Measurements from ENCODE around the gene SETD1B.
"Not testable (repeated sequence)": the region's sequence is repeated elsewhere in the genome, so short reads cannot be mapped to it uniquely, and the experiment has no call there.

The SETD1B gene

GRCh38 chr12:121781484-121781997 is 22.3 kb upstream of the SETD1B start:
- DNase-seq = no peak

GRCh38 chr12:121781998-121782979 is 21.5 kb upstream of the SETD1B start:
- peak; percentile 44 to 50 for DNase-seq

GRCh38 chr12:121783766-121784165 is 20.0 kb upstream of the SETD1B start:
- no peak for DNase-seq

GRCh38 chr12:121784460-121784859 is 19.3 kb upstream of the SETD1B start:
- no peak for DNase-seq

GRCh38 chr12:121786440-121786825 is 17.4 kb upstream of the SETD1B start:
- peak in 1 of 2 donors; percentile 47 for DNase-seq

- DNase-seq = peak in 1 of 2 donors; percentile 78
These were observed 16.5 kb upstream of the SETD1B start for GRCh38 chr12:121787063-121788025.

GRCh38 chr12:121788176-121788818 is 15.5 kb upstream of the SETD1B start:
- no peak for DNase-seq

- peak; percentile 54 to 61 for DNase-seq
These were observed 14.5 kb upstream of the SETD1B start for GRCh38 chr12:121789233-121789781.

- peak; percentile 94 to 95 for DNase-seq
These were observed 13.7 kb upstream of the SETD1B start for GRCh38 chr12:121789800-121790728.

- not testable (repeated sequence) for DNase-seq
These were observed 13.0 kb upstream of the SETD1B start for GRCh38 chr12:121790785-121791184.

GRCh38 chr12:121791671-121792551 is 11.9 kb upstream of the SETD1B start:
- DNase-seq = peak in 1 of 2 donors; percentile 66

- DNase-seq = peak; percentile 65 to 71
These were observed 11.0 kb upstream of the SETD1B start for GRCh38 chr12:121792607-121793439.

- peak in 1 of 2 donors; percentile 59 for DNase-seq
These were observed 10.4 kb upstream of the SETD1B start, which contains the start of gene RHOF for GRCh38 chr12:121793440-121793837. Gene RHOF, minus strand, starts transcription at chr12:121793688. Its CDS starts 55 bp downstream, at chr12:121793633.

GRCh38 chr12:121793838-121794533 is 9.8 kb upstream of the SETD1B start:
- DNase-seq = peak; percentile 94 to 96

GRCh38 chr12:121794534-121795033 is 9.2 kb upstream of the SETD1B start:
- DNase-seq = peak in 1 of 2 donors; percentile 46

GRCh38 chr12:121795034-121795968 is 8.5 kb upstream of the SETD1B start:
- peak; percentile 83 to 87 for DNase-seq
